ENCODE measurements around the gene CMTR1. TPM values are rescaled to one million over a fixed set of nuclear protein-coding genes. Genes with fewer than 3 reads are reported as not detected.
"Not testable (repeated sequence)": the region's sequence is repeated elsewhere in the genome, so short reads cannot be mapped to it uniquely, and the experiment has no call there.

The CMTR1 gene, protein sequence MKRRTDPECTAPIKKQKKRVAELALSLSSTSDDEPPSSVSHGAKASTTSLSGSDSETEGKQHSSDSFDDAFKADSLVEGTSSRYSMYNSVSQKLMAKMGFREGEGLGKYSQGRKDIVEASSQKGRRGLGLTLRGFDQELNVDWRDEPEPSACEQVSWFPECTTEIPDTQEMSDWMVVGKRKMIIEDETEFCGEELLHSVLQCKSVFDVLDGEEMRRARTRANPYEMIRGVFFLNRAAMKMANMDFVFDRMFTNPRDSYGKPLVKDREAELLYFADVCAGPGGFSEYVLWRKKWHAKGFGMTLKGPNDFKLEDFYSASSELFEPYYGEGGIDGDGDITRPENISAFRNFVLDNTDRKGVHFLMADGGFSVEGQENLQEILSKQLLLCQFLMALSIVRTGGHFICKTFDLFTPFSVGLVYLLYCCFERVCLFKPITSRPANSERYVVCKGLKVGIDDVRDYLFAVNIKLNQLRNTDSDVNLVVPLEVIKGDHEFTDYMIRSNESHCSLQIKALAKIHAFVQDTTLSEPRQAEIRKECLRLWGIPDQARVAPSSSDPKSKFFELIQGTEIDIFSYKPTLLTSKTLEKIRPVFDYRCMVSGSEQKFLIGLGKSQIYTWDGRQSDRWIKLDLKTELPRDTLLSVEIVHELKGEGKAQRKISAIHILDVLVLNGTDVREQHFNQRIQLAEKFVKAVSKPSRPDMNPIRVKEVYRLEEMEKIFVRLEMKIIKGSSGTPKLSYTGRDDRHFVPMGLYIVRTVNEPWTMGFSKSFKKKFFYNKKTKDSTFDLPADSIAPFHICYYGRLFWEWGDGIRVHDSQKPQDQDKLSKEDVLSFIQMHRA
- 27.1 and 30.9 TPM in 2 replicates for total RNA-seq (2012; rRNA removed)

DNA sequence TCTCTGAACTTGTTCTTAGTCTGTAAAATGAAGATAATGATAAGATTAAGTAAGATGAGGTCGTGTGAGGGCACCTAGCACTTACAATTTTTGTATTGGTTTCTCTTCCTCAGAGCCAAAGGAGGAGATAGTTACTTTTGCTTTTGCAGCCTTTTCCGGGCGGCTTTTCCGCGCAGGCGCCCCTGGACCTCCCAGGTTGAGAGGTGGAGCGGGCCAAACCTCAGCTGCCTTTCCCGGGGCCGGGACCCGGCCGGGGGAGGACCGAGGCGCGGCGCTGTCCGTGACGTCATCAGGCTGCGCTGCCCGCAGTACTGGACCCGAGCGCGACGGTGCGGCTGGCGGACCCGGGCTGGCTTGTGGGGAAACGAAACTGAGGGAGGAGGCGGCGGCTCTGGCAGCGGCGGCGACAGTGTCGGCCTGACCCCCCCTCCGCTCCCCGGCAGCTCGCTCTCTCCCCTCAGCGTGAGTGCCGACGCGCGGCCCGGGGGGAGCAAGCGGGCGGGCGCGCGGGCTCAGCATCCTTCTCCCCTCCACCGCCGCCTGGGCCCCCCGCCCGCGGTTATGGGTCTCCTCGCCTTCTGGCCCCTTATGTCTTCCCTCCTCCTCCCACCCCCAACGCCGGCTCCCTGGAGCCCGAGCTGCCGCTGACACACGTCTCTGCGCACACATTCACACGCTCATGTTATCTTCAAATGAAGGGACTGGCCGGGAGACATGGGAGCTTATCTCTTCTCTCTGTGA, at the start of gene CMTR1:
Gene CMTR1 (plus strand): TSS at position 306 of the 741 bp plus-strand sequence. CDS start 2,409 bp downstream, outside the sequence.
- H3K4me1 ChIP-seq (ENCODE audit: control insufficient read depth, insufficient read depth, low read length): peaks cover 16% of the 10 kb centered on the region
- no peaks in the 10 kb centered on the region for H3K9me3 ChIP-seq (replicated peaks; ENCODE audit: low read length)
- H3K27me3 ChIP-seq (ENCODE audit: control insufficient read depth, insufficient read depth, low read length): peaks cover under 1% of the 10 kb centered on the region
- H3K36me3 ChIP-seq (ENCODE audit: insufficient read depth, low read length): peaks cover 6% of the 10 kb centered on the region
- H3K9ac ChIP-seq (ENCODE audit: low read depth, low read length): peak within 1 kb of the TSS; percentile 91
- H3K4me3 ChIP-seq (ENCODE audit: low read length): peak within 1 kb of the TSS; percentile 91
- H3K4me2 ChIP-seq (ENCODE audit: low read length): peak within 1 kb of the TSS; percentile 96

- no peak overlapping the region for H3K4me2 ChIP-seq (ENCODE audit: low read length)
- H3K4me3 ChIP-seq (ENCODE audit: low read length): no peak overlapping the region
- no peaks in the 10 kb centered on the region for H3K27me3 ChIP-seq (ENCODE audit: control insufficient read depth, insufficient read depth, low read length)
- no peak overlapping the region for H3K9ac ChIP-seq (ENCODE audit: low read depth, low read length)
- no peaks in the 10 kb centered on the region for H3K4me1 ChIP-seq (ENCODE audit: control insufficient read depth, insufficient read depth, low read length)
- H3K9me3 ChIP-seq (replicated peaks; ENCODE audit: low read length): no peaks in the 10 kb centered on the region
- H3K36me3 ChIP-seq (ENCODE audit: insufficient read depth, low read length): peaks cover 50% of the 10 kb centered on the region
Measured at GRCh38 chr6:37388578-37388977, 44.4 kb upstream of the CMTR1 start.

GRCh38 chr6:37389857-37390256, 43.2 kb upstream of the CMTR1 start:
- H3K4me3 ChIP-seq (ENCODE audit: low read length): no peak overlapping the region
- no peaks in the 10 kb centered on the region for H3K9me3 ChIP-seq (replicated peaks; ENCODE audit: low read length)
- no peak overlapping the region for H3K9ac ChIP-seq (ENCODE audit: low read depth, low read length)
- H3K4me1 ChIP-seq (ENCODE audit: control insufficient read depth, insufficient read depth, low read length): no peaks in the 10 kb centered on the region
- H3K4me2 ChIP-seq (ENCODE audit: low read length): no peak overlapping the region
- H3K27me3 ChIP-seq (ENCODE audit: control insufficient read depth, insufficient read depth, low read length): no peaks in the 10 kb centered on the region
- H3K36me3 ChIP-seq (ENCODE audit: insufficient read depth, low read length): peaks cover 47% of the 10 kb centered on the region

GRCh38 chr6:37391120-37391519, 41.9 kb upstream of the CMTR1 start:
- Histone ChIP-seq H3K36me3 (ENCODE audit: insufficient read depth, low read length) (peaks cover 45% of the 10 kb centered on the region), H3K4me3 (ENCODE audit: low read length) (no peak overlapping the region), H3K4me1 (ENCODE audit: control insufficient read depth, insufficient read depth, low read length) (no peaks in the 10 kb centered on the region), H3K27me3 (ENCODE audit: control insufficient read depth, insufficient read depth, low read length) (no peaks in the 10 kb centered on the region), H3K9me3 (replicated peaks; ENCODE audit: low read length) (no peaks in the 10 kb centered on the region), H3K4me2 (ENCODE audit: low read length) (no peak overlapping the region), H3K9ac (ENCODE audit: low read depth, low read length) (no peak overlapping the region)

- Histone ChIP-seq H3K9ac (ENCODE audit: low read depth, low read length) (no peak overlapping the region), H3K9me3 (replicated peaks; ENCODE audit: low read length) (no peaks in the 10 kb centered on the region), H3K4me3 (ENCODE audit: low read length) (no peak overlapping the region), H3K36me3 (ENCODE audit: insufficient read depth, low read length) (peaks cover 34% of the 10 kb centered on the region), H3K27me3 (ENCODE audit: control insufficient read depth, insufficient read depth, low read length) (no peaks in the 10 kb centered on the region), H3K4me1 (ENCODE audit: control insufficient read depth, insufficient read depth, low read length) (no peaks in the 10 kb centered on the region), H3K4me2 (ENCODE audit: low read length) (no peak overlapping the region)
Measured at GRCh38 chr6:37392821-37393220, 40.2 kb upstream of the CMTR1 start.

- no peak overlapping the region for H3K4me2 ChIP-seq (ENCODE audit: low read length)
Measured at GRCh38 chr6:37393381-37393929, 39.6 kb upstream of the CMTR1 start.

GRCh38 chr6:37396571-37397180, 36.3 kb upstream of the CMTR1 start:
- Histone ChIP-seq H3K36me3 (ENCODE audit: insufficient read depth, low read length) (peaks cover 16% of the 10 kb centered on the region), H3K27me3 (ENCODE audit: control insufficient read depth, insufficient read depth, low read length) (peaks cover 8% of the 10 kb centered on the region), H3K9me3 (replicated peaks; ENCODE audit: low read length) (no peaks in the 10 kb centered on the region), H3K9ac (ENCODE audit: low read depth, low read length) (no peak overlapping the region), H3K4me1 (ENCODE audit: control insufficient read depth, insufficient read depth, low read length) (no peaks in the 10 kb centered on the region), H3K4me3 (ENCODE audit: low read length) (no peak overlapping the region), H3K4me2 (ENCODE audit: low read length) (no peak overlapping the region)

More at GRCh38 chr6:37393381-37393929, 39.6 kb upstream of the CMTR1 start:
- Histone ChIP-seq H3K9ac (ENCODE audit: low read depth, low read length) (no peak overlapping the region), H3K4me1 (ENCODE audit: control insufficient read depth, insufficient read depth, low read length) (no peaks in the 10 kb centered on the region), H3K9me3 (replicated peaks; ENCODE audit: low read length) (no peaks in the 10 kb centered on the region), H3K27me3 (ENCODE audit: control insufficient read depth, insufficient read depth, low read length) (no peaks in the 10 kb centered on the region), H3K4me3 (ENCODE audit: low read length) (no peak overlapping the region), H3K36me3 (ENCODE audit: insufficient read depth, low read length) (peaks cover 34% of the 10 kb centered on the region)

DNA sequence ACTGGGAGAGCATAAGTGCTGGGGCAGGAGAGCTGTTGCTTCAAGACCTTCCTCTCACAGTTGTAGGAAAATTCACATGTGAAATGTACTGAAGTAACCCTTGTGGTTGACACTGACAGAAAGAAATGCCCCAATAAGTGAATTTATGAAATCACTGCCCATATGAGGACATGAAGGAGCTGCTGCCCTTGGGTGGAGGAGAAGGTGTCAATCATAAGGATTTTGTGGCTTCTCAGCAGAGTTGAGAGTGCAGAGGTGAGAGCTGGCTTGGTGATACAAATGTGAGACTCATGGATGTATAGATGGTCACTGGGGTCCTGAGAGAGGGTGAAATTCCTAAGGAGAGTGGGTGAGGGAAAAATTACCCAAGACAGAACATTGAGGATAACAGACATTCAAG, 33.9 kb upstream of the CMTR1 start:
- Histone ChIP-seq H3K4me3 (ENCODE audit: low read length) (no peak overlapping the region), H3K9ac (ENCODE audit: low read depth, low read length) (no peak overlapping the region), H3K9me3 (replicated peaks; ENCODE audit: low read length) (no peaks in the 10 kb centered on the region), H3K27me3 (ENCODE audit: control insufficient read depth, insufficient read depth, low read length) (peaks cover 8% of the 10 kb centered on the region), H3K4me2 (ENCODE audit: low read length) (no peak overlapping the region), H3K4me1 (ENCODE audit: control insufficient read depth, insufficient read depth, low read length) (no peaks in the 10 kb centered on the region), H3K36me3 (ENCODE audit: insufficient read depth, low read length) (no peaks in the 10 kb centered on the region)

DNA sequence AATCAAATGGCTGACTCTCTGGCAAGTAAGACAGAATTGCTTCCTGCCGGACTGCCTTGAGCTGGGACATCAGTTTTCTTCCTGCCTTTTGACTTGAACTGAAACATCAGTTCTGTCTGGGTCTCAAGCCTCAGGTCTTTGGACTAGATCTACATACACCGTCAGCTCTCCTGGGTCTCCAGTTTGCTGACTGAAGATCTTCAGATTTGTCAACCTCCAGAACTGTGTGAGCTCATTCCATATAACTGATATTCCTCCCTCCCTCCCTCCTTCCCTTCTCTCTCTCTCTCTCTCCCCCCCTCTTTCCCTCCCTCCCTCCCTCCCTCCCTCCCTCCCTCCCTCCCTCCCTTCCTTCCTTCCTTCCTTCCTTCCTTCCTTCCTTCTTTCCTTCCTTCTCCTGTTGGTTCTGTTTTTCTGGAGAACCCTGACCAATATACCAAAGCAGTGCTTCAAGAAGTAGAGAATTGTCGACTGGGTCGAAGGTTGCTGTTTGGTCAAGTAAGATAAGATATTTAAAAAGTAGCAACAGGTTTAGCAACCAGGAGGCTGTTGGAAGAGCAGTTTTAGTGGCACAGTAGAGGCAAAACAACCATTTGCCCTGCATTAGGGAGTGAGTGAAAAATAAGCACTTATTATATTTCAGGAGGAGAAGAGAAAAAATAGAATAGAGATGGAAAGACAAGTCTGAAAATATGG, 33.1 kb upstream of the CMTR1 start:
- H3K9ac ChIP-seq (ENCODE audit: low read depth, low read length): no peak overlapping the region
- no peaks in the 10 kb centered on the region for H3K9me3 ChIP-seq (replicated peaks; ENCODE audit: low read length)

GRCh38 chr6:37401658-37402057, 31.4 kb upstream of the CMTR1 start:
- H3K4me3 ChIP-seq (ENCODE audit: low read length); H3K36me3 ChIP-seq (ENCODE audit: insufficient read depth, low read length); H3K4me1 ChIP-seq (ENCODE audit: control insufficient read depth, insufficient read depth, low read length); H3K4me2 ChIP-seq (ENCODE audit: low read length); H3K9ac ChIP-seq (ENCODE audit: low read depth, low read length); H3K9me3 ChIP-seq (replicated peaks; ENCODE audit: low read length): not testable (repeated sequence)
- H3K27me3 ChIP-seq (ENCODE audit: control insufficient read depth, insufficient read depth, low read length): peaks cover 11% of the 10 kb centered on the region

More for the DNA sequence above, 33.1 kb upstream of the CMTR1 start:
- Histone ChIP-seq H3K4me1 (ENCODE audit: control insufficient read depth, insufficient read depth, low read length) (no peaks in the 10 kb centered on the region), H3K4me2 (ENCODE audit: low read length) (no peak overlapping the region), H3K4me3 (ENCODE audit: low read length) (no peak overlapping the region), H3K27me3 (ENCODE audit: control insufficient read depth, insufficient read depth, low read length) (peaks cover 8% of the 10 kb centered on the region), H3K36me3 (ENCODE audit: insufficient read depth, low read length) (no peaks in the 10 kb centered on the region)
